ENCODE data around the gene DOCK4.

DOCK4 gene

GRCh38 chr7:111846898-111847297, 359.3 kb downstream of the DOCK4 start:
- no peaks in the 10 kb centered on the region for H3K27me3 ChIP-seq (ENCODE audit: control insufficient read depth, insufficient read depth, low read length)
- H3K9me3 ChIP-seq (ENCODE audit: control insufficient read depth, insufficient read depth, low read depth, low read length), result peaks cover 4% of the 10 kb centered on the region; the same call in 1 of the 2 replicates
- no peak overlapping the region for H3K9ac ChIP-seq (ENCODE audit: low read length)
- no peak overlapping the region for H3K4me3 ChIP-seq (ENCODE audit: low read depth, low read length)
- H3K36me3 ChIP-seq (ENCODE audit: control insufficient read depth, insufficient read depth, low read length), result peaks cover 6% of the 10 kb centered on the region
- no peak overlapping the region for H3K27ac ChIP-seq (ENCODE audit: low read depth, low read length)
- H3K4me1 ChIP-seq (ENCODE audit: control insufficient read depth, insufficient read depth, low read length), result peaks cover 3% of the 10 kb centered on the region; the same call in 1 of the 2 replicates

- Histone ChIP-seq H3K9ac (ENCODE audit: low read length) (no peak overlapping the region), H3K36me3 (ENCODE audit: control insufficient read depth, insufficient read depth, low read length) (peaks cover 6% of the 10 kb centered on the region), H3K27ac (ENCODE audit: low read depth, low read length) (no peak overlapping the region), H3K4me1 (ENCODE audit: control insufficient read depth, insufficient read depth, low read length) (peaks cover 3% of the 10 kb centered on the region; the same call in 1 of the 2 replicates), H3K9me3 (ENCODE audit: control insufficient read depth, insufficient read depth, low read depth, low read length) (peaks cover 4% of the 10 kb centered on the region; the same call in 1 of the 2 replicates), H3K27me3 (ENCODE audit: control insufficient read depth, insufficient read depth, low read length) (no peaks in the 10 kb centered on the region), H3K4me3 (ENCODE audit: low read depth, low read length) (no peak overlapping the region)
These were observed 360.3 kb downstream of the DOCK4 start for GRCh38 chr7:111845853-111846252.

GRCh38 chr7:111844904-111845671, 361.1 kb downstream of the DOCK4 start:
- Histone ChIP-seq H3K36me3 (ENCODE audit: control insufficient read depth, insufficient read depth, low read length) (peaks cover 6% of the 10 kb centered on the region), H3K9ac (ENCODE audit: low read length) (no peak overlapping the region), H3K27me3 (ENCODE audit: control insufficient read depth, insufficient read depth, low read length) (no peaks in the 10 kb centered on the region), H3K9me3 (ENCODE audit: control insufficient read depth, insufficient read depth, low read depth, low read length) (peaks cover under 1% of the 10 kb centered on the region; the same call in 1 of the 2 replicates), H3K27ac (ENCODE audit: low read depth, low read length) (no peak overlapping the region), H3K4me1 (ENCODE audit: control insufficient read depth, insufficient read depth, low read length) (peaks cover 3% of the 10 kb centered on the region; the same call in 1 of the 2 replicates), H3K4me3 (ENCODE audit: low read depth, low read length) (no peak overlapping the region)

- no peaks in the 10 kb centered on the region for H3K27me3 ChIP-seq (ENCODE audit: control insufficient read depth, insufficient read depth, low read length)
- no peaks in the 10 kb centered on the region for H3K4me1 ChIP-seq (ENCODE audit: control insufficient read depth, insufficient read depth, low read length)
- H3K9ac ChIP-seq (ENCODE audit: low read length), result no peak overlapping the region
- no peak overlapping the region for H3K27ac ChIP-seq (ENCODE audit: low read depth, low read length)
- no peak overlapping the region for H3K4me3 ChIP-seq (ENCODE audit: low read depth, low read length)
- H3K9me3 ChIP-seq (ENCODE audit: control insufficient read depth, insufficient read depth, low read depth, low read length), result no peaks in the 10 kb centered on the region
- peaks cover 6% of the 10 kb centered on the region for H3K36me3 ChIP-seq (ENCODE audit: control insufficient read depth, insufficient read depth, low read length)
These were observed 363.7 kb downstream of the DOCK4 start for GRCh38 chr7:111842491-111842890.

- peaks cover 6% of the 10 kb centered on the region for H3K36me3 ChIP-seq (ENCODE audit: control insufficient read depth, insufficient read depth, low read length)
- no peak overlapping the region for H3K27ac ChIP-seq (ENCODE audit: low read depth, low read length)
- no peak overlapping the region for H3K4me3 ChIP-seq (ENCODE audit: low read depth, low read length)
- no peaks in the 10 kb centered on the region for H3K9me3 ChIP-seq (ENCODE audit: control insufficient read depth, insufficient read depth, low read depth, low read length)
- no peaks in the 10 kb centered on the region for H3K27me3 ChIP-seq (ENCODE audit: control insufficient read depth, insufficient read depth, low read length)
- no peaks in the 10 kb centered on the region for H3K4me1 ChIP-seq (ENCODE audit: control insufficient read depth, insufficient read depth, low read length)
- H3K9ac ChIP-seq (ENCODE audit: low read length), result no peak overlapping the region
These were observed 364.5 kb downstream of the DOCK4 start for GRCh38 chr7:111841596-111842205.

GRCh38 chr7:111840528-111840927, 365.7 kb downstream of the DOCK4 start:
- no peak overlapping the region for H3K9ac ChIP-seq (ENCODE audit: low read length)
- H3K4me1 ChIP-seq (ENCODE audit: control insufficient read depth, insufficient read depth, low read length), result no peaks in the 10 kb centered on the region
- no peak overlapping the region for H3K27ac ChIP-seq (ENCODE audit: low read depth, low read length)
- no peaks in the 10 kb centered on the region for H3K9me3 ChIP-seq (ENCODE audit: control insufficient read depth, insufficient read depth, low read depth, low read length)
- no peak overlapping the region for H3K4me3 ChIP-seq (ENCODE audit: low read depth, low read length)
- peaks cover 3% of the 10 kb centered on the region; the same call in 1 of the 2 replicates for H3K36me3 ChIP-seq (ENCODE audit: control insufficient read depth, insufficient read depth, low read length)
- no peaks in the 10 kb centered on the region for H3K27me3 ChIP-seq (ENCODE audit: control insufficient read depth, insufficient read depth, low read length)

GRCh38 chr7:111839261-111839660, 366.9 kb downstream of the DOCK4 start:
- Histone ChIP-seq H3K36me3 (ENCODE audit: control insufficient read depth, insufficient read depth, low read length) (no peaks in the 10 kb centered on the region), H3K4me1 (ENCODE audit: control insufficient read depth, insufficient read depth, low read length) (peaks cover 2% of the 10 kb centered on the region; the same call in 1 of the 2 replicates), H3K4me3 (ENCODE audit: low read depth, low read length) (no peak overlapping the region), H3K9ac (ENCODE audit: low read length) (no peak overlapping the region), H3K27ac (ENCODE audit: low read depth, low read length) (no peak overlapping the region), H3K27me3 (ENCODE audit: control insufficient read depth, insufficient read depth, low read length) (no peaks in the 10 kb centered on the region), H3K9me3 (ENCODE audit: control insufficient read depth, insufficient read depth, low read depth, low read length) (no peaks in the 10 kb centered on the region)

- Histone ChIP-seq H3K36me3 (ENCODE audit: control insufficient read depth, insufficient read depth, low read length) (no peaks in the 10 kb centered on the region; the same call in 1 of the 2 replicates), H3K27ac (ENCODE audit: low read depth, low read length) (no peak overlapping the region), H3K9ac (ENCODE audit: low read length) (no peak overlapping the region), H3K27me3 (ENCODE audit: control insufficient read depth, insufficient read depth, low read length) (no peaks in the 10 kb centered on the region), H3K4me3 (ENCODE audit: low read depth, low read length) (no peak overlapping the region), H3K9me3 (ENCODE audit: control insufficient read depth, insufficient read depth, low read depth, low read length) (no peaks in the 10 kb centered on the region), H3K4me1 (ENCODE audit: control insufficient read depth, insufficient read depth, low read length) (peaks cover 2% of the 10 kb centered on the region; the same call in 1 of the 2 replicates)
These were observed 369.6 kb downstream of the DOCK4 start for GRCh38 chr7:111836592-111836991.

- Histone ChIP-seq H3K36me3 (ENCODE audit: control insufficient read depth, insufficient read depth, low read length) (no peaks in the 10 kb centered on the region; the same call in 1 of the 2 replicates), H3K9ac (ENCODE audit: low read length) (no peak overlapping the region), H3K27ac (ENCODE audit: low read depth, low read length) (no peak overlapping the region), H3K9me3 (ENCODE audit: control insufficient read depth, insufficient read depth, low read depth, low read length) (no peaks in the 10 kb centered on the region), H3K4me3 (ENCODE audit: low read depth, low read length) (no peak overlapping the region), H3K27me3 (ENCODE audit: control insufficient read depth, insufficient read depth, low read length) (no peaks in the 10 kb centered on the region), H3K4me1 (ENCODE audit: control insufficient read depth, insufficient read depth, low read length) (peaks cover 2% of the 10 kb centered on the region; the same call in 1 of the 2 replicates)
These were observed 371.1 kb downstream of the DOCK4 start for GRCh38 chr7:111835066-111835465.

GRCh38 chr7:111834367-111834766, 371.8 kb downstream of the DOCK4 start:
- Histone ChIP-seq H3K9me3 (ENCODE audit: control insufficient read depth, insufficient read depth, low read depth, low read length) (no peaks in the 10 kb centered on the region), H3K4me3 (ENCODE audit: low read depth, low read length) (no peak overlapping the region), H3K27me3 (ENCODE audit: control insufficient read depth, insufficient read depth, low read length) (no peaks in the 10 kb centered on the region), H3K27ac (ENCODE audit: low read depth, low read length) (no peak overlapping the region), H3K4me1 (ENCODE audit: control insufficient read depth, insufficient read depth, low read length) (peaks cover 2% of the 10 kb centered on the region; the same call in 1 of the 2 replicates), H3K36me3 (ENCODE audit: control insufficient read depth, insufficient read depth, low read length) (no peaks in the 10 kb centered on the region; the same call in 1 of the 2 replicates), H3K9ac (ENCODE audit: low read length) (no peak overlapping the region)

- Histone ChIP-seq H3K9ac (ENCODE audit: low read length) (no peak overlapping the region), H3K27ac (ENCODE audit: low read depth, low read length) (no peak overlapping the region), H3K36me3 (ENCODE audit: control insufficient read depth, insufficient read depth, low read length) (no peaks in the 10 kb centered on the region; the same call in 1 of the 2 replicates), H3K27me3 (ENCODE audit: control insufficient read depth, insufficient read depth, low read length) (no peaks in the 10 kb centered on the region), H3K4me3 (ENCODE audit: low read depth, low read length) (no peak overlapping the region), H3K9me3 (ENCODE audit: control insufficient read depth, insufficient read depth, low read depth, low read length) (no peaks in the 10 kb centered on the region), H3K4me1 (ENCODE audit: control insufficient read depth, insufficient read depth, low read length) (peaks cover 2% of the 10 kb centered on the region; the same call in 1 of the 2 replicates)
These were observed 372.7 kb downstream of the DOCK4 start for GRCh38 chr7:111833466-111833865.
